Measurements from ENCODE around the gene PLA2G4C.

- TF ChIP-seq POLR2A (IDR thresholded peaks at IDR 0.05) (no peak), CTCF (IDR thresholded peaks at IDR 0.05) (no peak), POLR2AphosphoS5 (IDR thresholded peaks at IDR 0.05) (no peak)
Measured at GRCh38 chr19:48137411-48137810, 26.8 kb upstream of the PLA2G4C start.
